NCI-H1436 (cell line): ENCODE measurements around the gene PLEKHN1.
A peak's percentile ranks its signal among the peaks of the same experiment; 100 is the strongest.

Source experiments
- DNase-seq: peaks from one replicate; lab custom pipeline; 2025; lab: John Stamatoyannopoulos, UW

The PLEKHN1 gene

DNA sequence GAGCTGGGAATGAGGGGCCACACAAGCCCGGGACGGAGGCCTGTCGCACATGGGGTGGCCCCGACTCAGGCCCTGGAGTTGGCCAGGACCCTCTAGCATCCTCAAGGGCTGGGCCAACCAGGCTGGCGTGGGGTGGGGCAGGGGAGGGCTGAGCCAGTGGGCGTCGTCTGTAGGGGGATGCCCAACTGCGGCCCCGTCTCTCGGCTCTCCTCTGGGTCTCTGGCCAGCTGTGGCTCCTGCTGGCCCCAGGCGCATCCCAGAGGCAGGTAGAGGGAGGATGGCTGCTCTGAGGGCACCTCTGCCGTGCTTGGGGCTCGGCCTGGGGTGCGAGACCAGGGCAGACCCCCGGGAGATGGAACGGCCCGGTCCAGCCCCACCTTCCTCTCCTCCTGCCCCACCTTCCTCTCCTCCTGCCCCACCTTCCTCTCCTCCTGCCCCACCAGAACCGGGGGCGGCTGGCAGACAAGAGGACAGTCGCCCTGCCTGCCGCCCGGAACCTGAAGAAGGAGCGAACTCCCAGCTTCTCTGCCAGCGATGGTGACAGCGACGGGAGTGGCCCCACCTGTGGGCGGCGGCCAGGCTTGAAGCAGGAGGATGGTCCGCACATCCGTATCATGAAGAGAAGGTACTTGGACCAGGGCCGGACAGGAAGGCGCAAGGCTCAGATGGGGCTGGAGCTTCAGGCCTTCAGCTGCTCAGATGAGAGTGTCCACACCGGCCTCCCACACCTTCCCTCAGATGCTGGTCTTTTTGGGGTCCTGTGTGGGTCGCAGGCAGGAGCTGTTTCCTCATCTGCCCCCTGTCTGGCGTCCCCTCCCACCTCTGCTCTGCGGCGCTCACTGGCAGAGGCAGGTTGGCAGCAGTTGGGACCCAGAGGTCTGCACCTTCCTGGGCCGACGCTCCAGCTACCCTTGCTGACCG, 36.3 kb upstream of the PLEKHN1 start:
- DNase-seq = no peak

GRCh38 chr1:930633-931138, 35.6 kb upstream of the PLEKHN1 start:
- no peak for DNase-seq

DNA sequence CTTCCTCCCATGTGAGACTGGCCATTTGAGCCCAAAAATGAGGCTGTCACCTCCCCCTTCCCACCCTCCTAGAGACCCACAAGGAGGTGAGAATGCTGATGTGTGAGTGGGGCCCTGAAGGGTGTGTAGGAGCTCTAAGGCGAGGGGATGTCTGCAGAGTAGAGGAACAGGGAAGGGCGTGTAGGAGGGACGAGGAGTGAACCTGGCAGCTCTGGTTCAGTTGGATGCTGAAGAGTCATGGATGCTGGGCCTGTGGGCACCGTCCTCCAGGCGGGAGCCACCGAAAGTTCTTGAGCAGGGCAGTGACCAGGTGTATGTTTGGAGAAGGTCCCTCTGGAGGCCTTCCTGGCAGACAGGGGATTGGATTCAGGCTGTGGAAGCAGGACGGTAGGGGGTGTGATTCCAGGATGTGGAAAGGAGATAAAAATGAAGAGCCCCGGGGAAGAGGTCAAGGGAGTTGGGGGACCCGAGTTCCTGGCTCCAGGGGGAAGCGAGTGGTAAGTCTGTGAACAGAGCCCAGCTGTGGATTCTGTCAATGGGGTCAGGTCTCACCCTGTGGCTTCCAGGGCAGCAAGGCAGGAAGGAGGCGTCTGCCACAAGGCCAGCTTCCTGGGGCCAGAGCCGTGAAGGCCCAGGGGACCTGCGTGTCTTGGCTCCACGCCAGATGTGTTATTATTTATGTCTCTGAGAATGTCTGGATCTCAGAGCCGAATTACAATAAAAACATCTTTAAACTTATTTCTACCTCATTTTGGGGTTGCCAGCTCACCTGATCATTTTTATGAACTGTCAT, 34.7 kb upstream of the PLEKHN1 start:
- no peak for DNase-seq

- DNase-seq = no peak
Observed at GRCh38 chr1:932173-932510, 34.1 kb upstream of the PLEKHN1 start.

DNA sequence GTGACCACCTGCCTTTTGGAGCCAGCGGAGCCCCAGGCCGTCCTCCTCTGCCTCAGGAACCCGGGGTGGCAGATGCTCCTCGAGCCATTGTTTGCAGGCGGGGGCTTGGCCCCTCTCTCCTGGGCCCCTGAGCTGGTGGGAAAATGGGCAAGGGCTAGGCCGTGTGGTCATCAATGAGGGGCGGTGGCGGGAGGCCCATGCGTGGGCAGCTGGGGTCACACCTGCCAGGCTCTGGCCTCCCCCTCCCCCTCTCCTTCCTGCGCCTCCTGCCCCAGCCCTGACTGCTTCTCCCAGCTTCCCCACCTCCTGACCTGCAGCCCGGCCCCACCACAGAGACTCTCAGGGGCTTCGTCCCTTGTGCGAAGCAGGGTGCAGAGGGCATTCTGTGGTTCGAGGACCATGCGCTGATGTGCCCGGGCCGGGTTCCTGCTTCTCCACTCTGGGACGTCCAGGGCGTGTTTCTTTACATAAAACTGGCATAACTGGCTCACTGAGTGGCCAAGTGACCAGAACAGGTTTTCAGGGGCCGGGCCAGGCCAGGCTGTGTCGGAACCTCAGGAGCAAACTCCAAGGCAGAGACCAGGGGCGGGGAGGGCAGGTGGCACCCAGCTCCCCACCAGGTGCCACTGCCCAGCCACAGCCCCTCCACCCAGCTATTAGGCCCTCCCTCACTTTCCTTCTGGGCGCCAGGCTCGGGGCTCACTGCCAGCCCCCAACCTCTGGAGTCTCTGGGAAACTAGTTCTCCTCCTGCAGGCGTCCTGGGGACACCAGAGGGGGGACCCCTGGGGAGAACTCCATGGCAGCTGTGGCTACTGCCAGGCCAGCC, 33.3 kb upstream of the PLEKHN1 start:
- no peak for DNase-seq

GRCh38 chr1:933603-933940, 32.7 kb upstream of the PLEKHN1 start:
- DNase-seq = no peak

- no peak for DNase-seq
Observed at GRCh38 chr1:934991-935750, 31.1 kb upstream of the PLEKHN1 start.

- peak; percentile 75 for DNase-seq
Observed at GRCh38 chr1:935751-936231, 30.5 kb upstream of the PLEKHN1 start.

DNA sequence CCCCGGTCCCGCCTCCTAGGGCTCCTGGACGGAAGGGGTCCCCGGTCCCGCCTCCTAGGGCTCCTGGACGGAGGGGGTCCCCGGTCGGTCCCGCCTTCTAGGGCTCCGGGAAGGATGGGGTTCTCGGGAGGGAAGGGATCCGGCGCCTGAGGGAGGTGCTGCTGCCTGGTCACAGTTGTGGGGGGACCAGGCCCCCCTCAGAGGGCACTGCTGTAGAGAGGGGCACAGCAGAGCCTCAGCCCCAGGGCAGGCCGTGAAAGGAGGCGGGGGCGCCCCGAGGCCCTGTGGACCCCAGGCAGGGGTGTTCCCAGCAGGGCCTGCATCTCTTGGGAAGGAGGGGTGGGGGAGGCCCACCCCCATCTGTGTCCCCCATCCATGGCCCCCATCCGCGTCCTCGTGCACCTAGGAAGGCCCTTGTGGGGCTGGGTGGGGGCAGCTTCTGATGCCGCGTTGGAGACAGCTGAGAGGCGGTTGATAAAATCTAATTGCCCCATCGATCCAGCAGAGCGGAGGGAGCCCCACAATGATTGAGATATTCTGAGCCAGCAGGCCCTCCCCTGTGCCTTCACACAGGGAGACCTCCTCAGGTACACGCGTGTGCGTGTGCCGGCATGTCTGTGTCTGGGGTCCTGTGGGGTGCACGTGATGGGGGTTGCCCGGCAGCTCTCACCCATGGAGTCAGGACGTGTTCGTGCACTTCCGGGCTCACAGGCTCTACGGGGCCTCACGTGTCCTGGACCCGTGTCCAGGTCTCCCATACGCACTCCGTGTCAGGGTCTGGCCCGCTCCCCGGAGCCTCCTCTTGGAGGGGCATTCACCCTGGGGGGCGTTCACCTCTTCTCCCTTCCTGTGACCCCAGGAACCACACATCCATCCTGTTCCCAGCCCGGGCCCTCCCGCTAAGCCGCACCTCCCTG, 29.7 kb upstream of the PLEKHN1 start:
- no peak for DNase-seq

- DNase-seq = no peak
Observed at GRCh38 chr1:937521-937920, 28.8 kb upstream of the PLEKHN1 start.

DNA sequence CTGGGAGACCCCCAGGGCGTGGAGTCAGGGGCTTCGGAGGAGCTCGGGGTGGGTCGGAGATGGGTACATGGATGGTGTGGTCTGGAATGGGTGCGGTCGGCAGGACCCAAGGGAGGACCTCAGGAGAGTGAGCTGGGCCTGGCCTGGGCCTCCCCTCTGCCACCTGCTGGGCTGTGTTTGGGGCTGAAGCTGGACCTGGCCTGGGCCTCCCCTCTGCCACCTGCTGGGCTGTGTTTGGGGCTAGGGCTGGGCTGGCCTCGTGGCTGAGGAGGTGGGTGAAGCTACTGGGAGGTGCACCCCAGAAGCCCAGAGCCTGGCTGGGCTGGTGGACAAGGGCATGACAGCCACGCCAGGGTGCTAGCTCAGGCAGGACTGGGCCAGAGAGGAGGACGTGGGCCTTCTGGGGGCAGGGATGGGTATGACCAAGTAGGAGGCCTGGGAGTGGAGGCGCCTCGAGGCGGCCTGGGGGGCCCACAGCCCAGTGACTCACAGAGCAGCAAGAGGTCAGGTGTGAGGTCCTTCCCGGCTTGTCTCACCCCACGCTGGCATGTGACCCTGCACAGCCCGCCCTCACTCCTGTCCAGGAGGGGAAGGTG, 28.1 kb upstream of the PLEKHN1 start:
- no peak for DNase-seq

DNA sequence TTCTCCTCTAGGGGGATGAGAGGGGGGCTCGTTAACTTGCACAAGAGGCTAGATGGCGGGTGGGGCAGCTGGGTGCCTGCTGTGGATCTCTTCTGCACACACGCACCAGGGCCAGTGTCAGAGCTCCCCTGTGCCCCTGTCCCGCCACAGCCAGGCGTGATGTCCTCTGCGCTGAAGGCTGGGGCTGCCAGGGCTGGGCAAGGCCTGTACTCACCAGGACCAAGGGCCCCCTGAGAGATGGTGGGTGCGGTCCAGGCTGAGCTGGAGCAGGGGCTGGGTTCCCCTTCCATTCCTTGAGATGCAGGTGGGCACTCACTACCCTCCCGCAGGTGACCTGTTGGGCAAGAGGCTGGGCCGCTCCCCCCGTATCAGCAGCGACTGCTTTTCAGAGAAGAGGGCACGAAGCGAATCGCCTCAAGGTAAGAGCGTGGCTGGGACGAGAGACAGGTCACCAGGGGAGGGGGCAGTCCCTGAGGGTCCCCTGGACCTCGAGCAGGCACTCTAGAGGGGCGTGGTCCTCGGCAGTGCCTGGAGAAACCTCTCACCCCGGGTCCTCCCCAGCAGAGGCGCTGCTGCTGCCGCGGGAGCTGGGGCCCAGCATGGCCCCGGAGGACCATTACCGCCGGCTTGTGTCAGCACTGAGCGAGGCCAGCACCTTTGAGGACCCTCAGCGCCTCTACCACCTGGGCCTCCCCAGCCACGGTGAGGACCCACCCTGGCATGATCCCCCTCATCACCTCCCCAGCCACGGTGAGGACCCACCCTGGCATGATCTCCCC, 27.4 kb upstream of the PLEKHN1 start:
- DNase-seq = no peak

DNA sequence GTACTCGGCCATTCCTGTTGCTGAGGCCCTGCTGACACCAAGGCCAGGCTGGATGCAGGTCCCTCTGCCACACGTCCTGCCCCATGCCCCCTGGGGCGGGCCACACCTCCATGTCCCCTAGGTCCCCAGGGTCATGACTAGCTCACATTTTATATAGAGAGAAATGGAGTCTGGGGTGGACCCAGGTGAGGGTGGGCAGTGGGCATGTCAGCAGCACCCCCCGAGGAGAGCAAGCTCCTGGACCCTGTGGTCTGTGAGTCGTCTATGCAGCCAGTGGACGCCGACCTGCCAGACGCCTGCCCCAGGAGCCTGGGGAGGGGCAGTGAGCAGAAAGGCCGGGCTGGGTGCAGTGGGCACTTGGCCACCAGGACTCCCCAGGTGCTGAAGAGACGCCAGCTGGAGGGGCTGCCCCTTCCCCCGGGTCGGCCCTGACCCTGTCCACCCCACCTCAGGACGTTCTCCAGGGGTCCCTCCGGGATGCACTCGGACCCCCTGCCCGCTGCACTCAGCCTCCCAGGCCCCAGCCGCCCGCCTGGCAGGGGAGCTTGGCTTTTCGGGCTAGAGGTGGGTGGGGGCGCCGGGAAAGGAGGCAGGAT, 26.7 kb upstream of the PLEKHN1 start:
- no peak for DNase-seq

GRCh38 chr1:940107-941014, 25.9 kb upstream of the PLEKHN1 start:
- DNase-seq = peak; percentile 47

GRCh38 chr1:941015-941587, 25.2 kb upstream of the PLEKHN1 start:
- no peak for DNase-seq

- DNase-seq = peak; percentile 45
Observed at GRCh38 chr1:941588-942383, 24.5 kb upstream of the PLEKHN1 start.
